SK-N-MC (cell line): Measurements from ENCODE around the gene DNAJC9.

Experiments used
- DNase-seq: peaks from one replicate; pipeline ENCODE4 v3.0.0-alpha.2; 2011; ENCODE audit warnings: low read depth, low spot score
- H3K27ac ChIP-seq: fragments of 200-600 bp; sonication (generic); 2 replicates; pipeline ENCODE4 v1.5.1; 2016; ENCODE audit warnings: mixed run types
- H3K36me3 ChIP-seq: fragments of 200-600 bp; sonication (generic); 2 replicates; pipeline ENCODE4 v1.6.1; 2017; ENCODE audit warnings: antibody characterized with exemption, low read length, mixed read lengths; ENCODE audit not compliant: insufficient read depth
- H3K4me3 ChIP-seq: fragments of 200-600 bp; sonication (generic); 2 replicates; pipeline ENCODE4 v1.5.1; 2016
- H3K9ac ChIP-seq: fragments of 200-600 bp; sonication (generic); 2 replicates; pipeline ENCODE4 v1.8.0; 2017; ENCODE audit warnings: mixed run types, mixed read lengths; ENCODE audit not compliant: insufficient read length
- H3K9me3 ChIP-seq: fragments of 200-600 bp; sonication (generic); 2 replicates; pipeline ENCODE4 v1.6.1; 2017; ENCODE audit warnings: low read depth, mild to moderate bottlenecking, antibody characterized with exemption, low read length, moderate library complexity, mixed read lengths
- EZH2 ChIP-seq: fragments of 200-600 bp; sonication (generic); IDR thresholded peaks from one replicate; pipeline ENCODE4 v1.6.1; 2017; ENCODE audit warnings: antibody characterized with exemption
- FOXP2 ChIP-seq: optimal IDR thresholded peaks from 2 replicates; pipeline ENCODE3; 2011; ENCODE audit warnings: mild to moderate bottlenecking, moderate library complexity; ENCODE audit not compliant: insufficient read depth; ENCODE audit errors: extremely low read length, control extremely low read depth
- POLR2AphosphoS5 ChIP-seq: IDR thresholded peaks from 2 replicates; pipeline ENCODE4 v1.6.1; 2012; ENCODE audit warnings: mild to moderate bottlenecking, low read depth, low read length, borderline replicate concordance

The DNAJC9 gene

DNA sequence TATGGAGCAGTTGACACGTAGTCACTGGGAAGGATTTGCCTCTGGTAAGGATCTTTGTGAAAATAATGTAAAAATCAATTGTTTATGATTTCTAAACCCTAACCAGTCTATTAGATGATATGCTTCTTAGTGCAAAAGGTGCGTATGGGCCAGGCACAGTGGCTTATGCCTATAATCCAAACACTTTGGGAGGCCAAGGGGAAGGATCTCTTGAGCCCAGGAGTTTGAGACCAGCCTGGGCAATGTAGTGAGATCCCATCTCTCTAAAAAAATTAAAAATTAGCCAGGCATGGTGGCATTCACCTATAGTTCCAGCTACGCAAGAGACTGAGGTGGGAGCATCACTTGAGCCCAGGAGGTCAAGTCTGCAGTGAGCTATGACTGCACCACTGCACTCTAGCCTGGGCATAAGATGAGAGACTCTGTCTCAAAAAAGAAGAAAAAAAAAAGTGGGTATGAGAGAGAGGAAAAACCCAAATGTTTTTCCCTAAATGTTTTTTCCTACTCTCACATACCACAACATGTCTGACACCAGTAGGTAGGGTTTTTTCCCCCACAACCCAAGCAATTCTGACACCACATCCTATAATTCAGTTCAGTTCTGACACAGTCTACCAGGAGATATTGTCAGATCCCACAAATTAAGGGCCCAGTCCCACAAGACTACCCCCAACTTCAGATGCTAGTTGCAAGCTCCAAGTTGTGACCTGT lies 36.5 kb downstream of the DNAJC9 start:
- no peak for DNase-seq
- Histone ChIP-seq H3K36me3 (no peaks in the 10 kb centered on the region), H3K9ac (no peak overlapping the region), H3K4me3 (no peak overlapping the region), H3K9me3 (no peaks in the 10 kb centered on the region), H3K27ac (no peak overlapping the region)
- TF ChIP-seq EZH2 (no peak), POLR2AphosphoS5 (no peak), FOXP2 (no peak)

DNA sequence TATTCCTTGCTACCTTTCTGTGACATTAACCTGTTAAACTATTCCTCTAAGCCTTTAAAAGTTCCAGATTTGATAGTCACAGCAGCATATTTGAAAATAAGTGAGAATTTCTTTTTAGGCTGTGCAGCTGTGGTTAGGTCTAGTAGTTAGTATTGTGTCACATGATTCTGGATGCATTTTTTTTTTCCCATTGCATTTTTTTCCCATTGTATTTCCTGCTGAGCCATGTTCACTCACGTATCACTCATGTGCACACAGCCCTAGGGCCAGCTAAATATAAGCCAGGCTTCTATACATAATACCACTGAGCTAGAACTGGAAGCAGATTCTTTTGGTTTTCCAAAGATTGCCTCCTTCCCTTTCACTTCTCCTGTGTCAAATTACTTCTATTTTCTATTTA lies 37.4 kb downstream of the DNAJC9 start:
- no peaks in the 10 kb centered on the region for H3K9me3 ChIP-seq
- TF ChIP-seq EZH2 (no peak), FOXP2 (no peak), POLR2AphosphoS5 (no peak)
- H3K27ac ChIP-seq, result peak overlapping the region; percentile 67; the same call in 1 of the 2 replicates
- H3K9ac ChIP-seq, result no peak overlapping the region
- no peaks in the 10 kb centered on the region for H3K36me3 ChIP-seq
- no peak for DNase-seq
- H3K4me3 ChIP-seq, result no peak overlapping the region

DNA sequence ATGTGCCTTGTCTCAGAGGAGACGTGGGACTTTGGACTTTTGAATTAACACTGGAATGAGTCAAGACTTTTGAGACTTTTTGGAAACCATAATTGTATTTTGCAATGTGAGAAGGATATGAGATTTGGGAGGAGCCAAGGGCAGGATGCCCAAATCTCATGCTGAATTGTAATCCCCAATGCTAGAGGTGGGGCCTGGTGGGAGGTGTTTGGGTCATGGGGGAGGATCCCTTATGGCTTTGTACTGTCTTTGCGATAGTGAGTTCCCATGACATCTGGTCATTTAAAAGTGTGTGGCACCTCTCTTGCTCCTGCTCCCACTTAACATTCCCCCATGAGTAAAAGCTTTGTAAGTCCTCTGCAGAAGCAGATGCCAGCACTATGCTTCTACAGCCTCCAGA lies 39.2 kb downstream of the DNAJC9 start:
- Histone ChIP-seq H3K36me3 (no peaks in the 10 kb centered on the region), H3K4me3 (peak overlapping the region; percentile 15; the same call in 1 of the 2 replicates), H3K9me3 (no peaks in the 10 kb centered on the region), H3K27ac (peak overlapping the region; percentile 67), H3K9ac (no peak overlapping the region)
- DNase-seq, result no peak
- TF ChIP-seq POLR2AphosphoS5 (no peak), EZH2 (no peak), FOXP2 (no peak)

- DNase-seq, result no peak
- Histone ChIP-seq H3K9ac (no peak overlapping the region), H3K9me3 (no peaks in the 10 kb centered on the region), H3K27ac (no peak overlapping the region), H3K36me3 (no peaks in the 10 kb centered on the region), H3K4me3 (no peak overlapping the region)
- TF ChIP-seq EZH2, result no peak
- no peak for TF ChIP-seq POLR2AphosphoS5
- no peak for TF ChIP-seq FOXP2
Measured at GRCh38 chr10:73206385-73206784, 40.7 kb downstream of the DNAJC9 start.

- Histone ChIP-seq H3K27ac (no peak overlapping the region), H3K36me3 (no peaks in the 10 kb centered on the region), H3K4me3 (no peak overlapping the region), H3K9ac (no peak overlapping the region), H3K9me3 (no peaks in the 10 kb centered on the region)
- TF ChIP-seq EZH2, result no peak
- TF ChIP-seq POLR2AphosphoS5, result no peak
- no peak for TF ChIP-seq FOXP2
- DNase-seq, result no peak
Measured at GRCh38 chr10:73205890-73206289, 41.2 kb downstream of the DNAJC9 start.

GRCh38 chr10:73205081-73205480 lies 42.0 kb downstream of the DNAJC9 start:
- Histone ChIP-seq H3K9me3 (no peaks in the 10 kb centered on the region), H3K27ac (no peak overlapping the region), H3K9ac (no peak overlapping the region), H3K4me3 (no peak overlapping the region), H3K36me3 (no peaks in the 10 kb centered on the region)
- TF ChIP-seq EZH2 (no peak), POLR2AphosphoS5 (no peak), FOXP2 (no peak)
- DNase-seq, result no peak
